Measurements from ENCODE around the gene SLIT2.

Gene SLIT2

GRCh38 chr4:20265726-20266125 lies 14.0 kb downstream of the SLIT2 start:
- no peak for DNase-seq

GRCh38 chr4:20266215-20267082 lies 14.7 kb downstream of the SLIT2 start:
- no peak for DNase-seq

- no peak for DNase-seq
These were observed 16.3 kb downstream of the SLIT2 start for GRCh38 chr4:20268028-20268427.

GRCh38 chr4:20269320-20269719 lies 17.6 kb downstream of the SLIT2 start:
- no peak for DNase-seq

- no peak for DNase-seq
These were observed 20.2 kb downstream of the SLIT2 start for GRCh38 chr4:20271950-20272349.

- DNase-seq, result no peak
These were observed 20.7 kb downstream of the SLIT2 start for GRCh38 chr4:20272411-20272872.

- DNase-seq, result peak; percentile 42
These were observed 22.1 kb downstream of the SLIT2 start for GRCh38 chr4:20273793-20274192.

GRCh38 chr4:20276848-20277247 lies 25.1 kb downstream of the SLIT2 start:
- no peak for DNase-seq

GRCh38 chr4:20278195-20278594 lies 26.5 kb downstream of the SLIT2 start:
- no peak for DNase-seq

- DNase-seq, result no peak
These were observed 27.7 kb downstream of the SLIT2 start for GRCh38 chr4:20279381-20279780.

- DNase-seq, result no peak
These were observed 29.7 kb downstream of the SLIT2 start for GRCh38 chr4:20281453-20281852.

- DNase-seq, result no peak
These were observed 31.3 kb downstream of the SLIT2 start for GRCh38 chr4:20283039-20283438.

- DNase-seq, result no peak
These were observed 33.3 kb downstream of the SLIT2 start for GRCh38 chr4:20284990-20285389.

GRCh38 chr4:20287246-20287645 lies 35.5 kb downstream of the SLIT2 start:
- no peak for DNase-seq

GRCh38 chr4:20288047-20288650 lies 36.4 kb downstream of the SLIT2 start:
- DNase-seq, result no peak

- DNase-seq, result no peak
These were observed 37.3 kb downstream of the SLIT2 start for GRCh38 chr4:20288846-20289512.

- DNase-seq, result no peak
These were observed 38.1 kb downstream of the SLIT2 start for GRCh38 chr4:20289782-20290181.

- no peak for DNase-seq
These were observed 41.0 kb downstream of the SLIT2 start for GRCh38 chr4:20292739-20293138.

- DNase-seq, result no peak
These were observed 45.6 kb downstream of the SLIT2 start for GRCh38 chr4:20297261-20297660.

GRCh38 chr4:20297783-20298182 lies 46.1 kb downstream of the SLIT2 start:
- DNase-seq, result no peak

GRCh38 chr4:20298455-20298854 lies 46.8 kb downstream of the SLIT2 start:
- no peak for DNase-seq

- DNase-seq, result no peak
These were observed 47.3 kb downstream of the SLIT2 start for GRCh38 chr4:20298986-20299385.

- peak; percentile 56 for DNase-seq
These were observed 47.8 kb downstream of the SLIT2 start for GRCh38 chr4:20299515-20299914.

- no peak for DNase-seq
These were observed 49.5 kb downstream of the SLIT2 start for GRCh38 chr4:20301161-20301560.

Measured in COR-L47 (cell line).